GM18517 (cell line): ENCODE data around the gene NR1D1.

Experiments used
- ATAC-seq: cut with Tn5 transposase; IDR thresholded peaks from one replicate; pipeline ENCODE4 v1.9.1; 2021; ENCODE audit warnings: mild to moderate bottlenecking, moderate library complexity; ENCODE audit not compliant: unreplicated experiment

Gene NR1D1

GRCh38 chr17:40076591-40076990 is 23.8 kb downstream of the NR1D1 start:
- ATAC-seq = no peak

GRCh38 chr17:40075942-40076498 is 24.4 kb downstream of the NR1D1 start:
- no peak for ATAC-seq

GRCh38 chr17:40075201-40075941 is 25.0 kb downstream of the NR1D1 start:
- no peak for ATAC-seq

- no peak for ATAC-seq
Measured at GRCh38 chr17:40074871-40075200, 25.6 kb downstream of the NR1D1 start.

- ATAC-seq = no peak
Measured at GRCh38 chr17:40074175-40074512, 26.2 kb downstream of the NR1D1 start.

GRCh38 chr17:40073454-40074174 is 26.8 kb downstream of the NR1D1 start:
- no peak for ATAC-seq

- ATAC-seq = no peak
Measured at GRCh38 chr17:40072735-40073346, 27.5 kb downstream of the NR1D1 start.

- no peak for ATAC-seq
Measured at GRCh38 chr17:40072040-40072734, 28.2 kb downstream of the NR1D1 start.

GRCh38 chr17:40071313-40072039 is 28.9 kb downstream of the NR1D1 start:
- ATAC-seq = no peak

- ATAC-seq = no peak
Measured at GRCh38 chr17:40070709-40071312, 29.6 kb downstream of the NR1D1 start.

GRCh38 chr17:40069751-40070708 is 30.4 kb downstream of the NR1D1 start:
- ATAC-seq = no peak

- no peak for ATAC-seq
Measured at GRCh38 chr17:40068917-40069750, 31.3 kb downstream of the NR1D1 start.

GRCh38 chr17:40068584-40068916 is 31.8 kb downstream of the NR1D1 start:
- no peak for ATAC-seq

GRCh38 chr17:40068129-40068581 is 32.2 kb downstream of the NR1D1 start:
- no peak for ATAC-seq

GRCh38 chr17:40067710-40068109 is 32.7 kb downstream of the NR1D1 start:
- ATAC-seq = no peak

- ATAC-seq = no peak
Measured at GRCh38 chr17:40065769-40066510, 34.4 kb downstream of the NR1D1 start.

GRCh38 chr17:40064971-40065768 is 35.2 kb downstream of the NR1D1 start:
- ATAC-seq = no peak
